Progenitor cell of endocrine pancreas (in vitro differentiated cells): ENCODE data around the gene CD164L2. TPM values are rescaled to one million over a fixed set of nuclear protein-coding genes. Genes with fewer than 3 reads are reported as not detected.

Source experiments
- DNase-seq: peaks from one replicate; pipeline ENCODE4 v3.0.0; 2021; ENCODE audit warnings: low spot score; ENCODE audit not compliant: unreplicated experiment
- H3K27ac Mint-ChIP-seq: 2 replicates; pipeline ENCODE4 v1.8.0; 2021; ENCODE audit warnings: mild to moderate bottlenecking, moderate library complexity, mixed read lengths
- H3K27me3 Mint-ChIP-seq: 2 replicates; pipeline ENCODE4 v1.8.0; 2021; ENCODE audit warnings: mixed read lengths
- H3K36me3 Mint-ChIP-seq: 2 replicates; pipeline ENCODE4 v1.8.0; 2022; ENCODE audit warnings: mixed read lengths; ENCODE audit not compliant: insufficient read depth
- H3K4me1 Mint-ChIP-seq: 2 replicates; pipeline ENCODE4 v1.8.0; 2021; ENCODE audit warnings: low read depth, mixed read lengths
- H3K4me3 Mint-ChIP-seq: 2 replicates; pipeline ENCODE4 v1.8.0; 2021; ENCODE audit warnings: low read depth, mild to moderate bottlenecking, moderate library complexity, mixed read lengths
- H3K9me3 Mint-ChIP-seq: 2 replicates; pipeline ENCODE4 v1.8.0; 2021; ENCODE audit warnings: low read depth, mixed read lengths
- CTCF ChIP-seq: fragments of 200-600 bp; sonication (generic); IDR thresholded peaks from one replicate; pipeline ENCODE4 v1.5.0; 2021; ENCODE audit warnings: antibody characterized with exemption, mild to moderate bottlenecking; ENCODE audit not compliant: unreplicated experiment
- total RNA-seq: library from RNA; stranded (reverse); gene quantifications from 2 replicates; pipeline ENCODE4 v1.2.1, GENCODE V29; 2021

Gene CD164L2
- total RNA-seq, 1 donor from 2014 or later, result not detected

GRCh38 chr1:27359822-27360158 is 23.3 kb downstream of the CD164L2 start:
- H3K27ac Mint-ChIP-seq, result peak overlapping the region; percentile 73
- no peak for DNase-seq
- no peak for TF ChIP-seq CTCF
- peaks cover 69% of the 10 kb centered on the region for H3K27me3 Mint-ChIP-seq
- H3K4me1 Mint-ChIP-seq, result peaks cover 4% of the 10 kb centered on the region
- no peaks in the 10 kb centered on the region for H3K9me3 Mint-ChIP-seq
- H3K4me3 Mint-ChIP-seq, result peak overlapping the region; percentile 65
- no peaks in the 10 kb centered on the region for H3K36me3 Mint-ChIP-seq

GRCh38 chr1:27358928-27359313 is 24.2 kb downstream of the CD164L2 start:
- Mint-ChIP-seq H3K4me3 (no peak overlapping the region), H3K4me1 (peaks cover 4% of the 10 kb centered on the region), H3K27ac (no peak overlapping the region), H3K9me3 (no peaks in the 10 kb centered on the region), H3K36me3 (no peaks in the 10 kb centered on the region), H3K27me3 (peaks cover 65% of the 10 kb centered on the region)
- TF ChIP-seq CTCF, result no peak
- no peak for DNase-seq

- no peaks in the 10 kb centered on the region for H3K36me3 Mint-ChIP-seq
- H3K4me1 Mint-ChIP-seq, result peaks cover 4% of the 10 kb centered on the region
- H3K27ac Mint-ChIP-seq, result no peak overlapping the region
- no peak for DNase-seq
- TF ChIP-seq CTCF, result no peak
- H3K4me3 Mint-ChIP-seq, result no peak overlapping the region
- H3K9me3 Mint-ChIP-seq, result no peaks in the 10 kb centered on the region
- H3K27me3 Mint-ChIP-seq, result peaks cover 64% of the 10 kb centered on the region
Observed at GRCh38 chr1:27358038-27358927, 24.9 kb downstream of the CD164L2 start.

- peak; percentile 98 for TF ChIP-seq CTCF
- Mint-ChIP-seq H3K4me1 (peaks cover 4% of the 10 kb centered on the region), H3K36me3 (no peaks in the 10 kb centered on the region), H3K4me3 (no peak overlapping the region), H3K27ac (no peak overlapping the region), H3K9me3 (no peaks in the 10 kb centered on the region), H3K27me3 (peaks cover 56% of the 10 kb centered on the region)
- peak; percentile 65 for DNase-seq
Observed at GRCh38 chr1:27357281-27358037, 25.7 kb downstream of the CD164L2 start.

GRCh38 chr1:27356619-27357280 is 26.4 kb downstream of the CD164L2 start:
- Mint-ChIP-seq H3K27ac (no peak overlapping the region), H3K4me3 (no peak overlapping the region), H3K9me3 (no peaks in the 10 kb centered on the region), H3K4me1 (peaks cover 4% of the 10 kb centered on the region), H3K27me3 (peaks cover 53% of the 10 kb centered on the region), H3K36me3 (no peaks in the 10 kb centered on the region)
- DNase-seq, result no peak
- no peak for TF ChIP-seq CTCF
